ENCODE data around the gene NEK7. TPM values are rescaled to one million over a fixed set of nuclear protein-coding genes. Genes with fewer than 3 reads are reported as not detected.

The NEK7 gene
- total and polyA plus RNA-seq, 2 of the 4 experiments (the other 2 are of a cell fraction), result 89.0 to 467 TPM

GRCh38 chr1:198232940-198233675 is 76.3 kb downstream of the NEK7 start (continued):
- TF ChIP-seq MAZ (IDR thresholded peaks at IDR 0.05; ENCODE audit: borderline replicate concordance, low read depth, low read length), result no peak

- Histone ChIP-seq H3K27me3 (ENCODE audit: control insufficient read depth, insufficient read depth, low read length) (no peaks in the 10 kb centered on the region), H3K4me1 (ENCODE audit: control insufficient read depth, insufficient read depth, low read length) (peaks cover 2% of the 10 kb centered on the region; the same call in 1 of the 2 replicates), H3K56ac (ENCODE audit: extremely low read depth, insufficient read depth, low read length) (peak overlapping the region; percentile 7; the same call in 1 of the 2 replicates), H3K9me3 (ENCODE audit: control insufficient read depth, insufficient read depth, low read length) (peaks cover 3% of the 10 kb centered on the region), H3K27ac (ENCODE audit: insufficient read depth, low read length) (peak overlapping the region; percentile 77), H2BK5ac (ENCODE audit: low read depth, low read length, poor library complexity, severe bottlenecking) (peak overlapping the region; percentile 53), H3K9me1 (ENCODE audit: insufficient read depth, low read length) (no peaks in the 10 kb centered on the region), H3K4ac (ENCODE audit: low read depth, low read length) (0 out of 2 replicates have a peak overlapping the region, but pooled peaks have one; percentile 16), H2BK15ac (ENCODE audit: low read depth, low read length) (0 out of 3 replicates have a peak overlapping the region, but pooled peaks have one; percentile 15), H4K8ac (ENCODE audit: low read depth in 2 of 2, low read length in 2 of 2) (peak overlapping the region in 1 of 2 experiments; percentile 48; a peak in 2 of 4 replicates), H3K9ac (ENCODE audit: low read depth, low read length) (peak overlapping the region; percentile 54), H3K36me3 (ENCODE audit: control insufficient read depth, insufficient read depth, low read length) (peaks cover 2% of the 10 kb centered on the region), H4K91ac (ENCODE audit: insufficient read depth, low read depth, low read length) (peak overlapping the region; percentile 22; the same call in 1 of the 2 replicates), H2BK20ac (ENCODE audit: low read depth, low read length) (no peak overlapping the region), H2AK5ac (ENCODE audit: low read depth, low read length) (peak overlapping the region; percentile 33; the same call in 1 of the 2 replicates), H3K79me1 (ENCODE audit: low read depth in 1 of 2, low read length in 2 of 2) (peaks cover 37 to 51% of the 10 kb centered on the region in 2 experiments), H3K4me3 (ENCODE audit: insufficient read depth, low read depth, low read length) (peak overlapping the region; percentile 36), H4K20me1 (ENCODE audit: insufficient read depth, low read length) (no peaks in the 10 kb centered on the region), H3K18ac (ENCODE audit: low read depth, low read length) (peak overlapping the region; percentile 25), H2BK120ac (ENCODE audit: low read depth, low read length) (peak overlapping the region; percentile 7; the same call in 1 of the 2 replicates), H4K5ac (ENCODE audit: low read depth, low read length) (peak overlapping the region; percentile 72), H2AK9ac (replicated peaks; ENCODE audit: low read depth, low read length, poor library complexity) (peak overlapping the region; percentile 6), H3K4me2 (ENCODE audit: low read depth, low read length) (peak overlapping the region; percentile 92), H2AFZ (replicated peaks; ENCODE audit: low read length, poor library complexity) (no peak overlapping the region), H3K23ac (ENCODE audit: low read depth, low read length) (no peak overlapping the region), H3K14ac (replicated peaks; ENCODE audit: low read depth, low read length) (peak overlapping the region; percentile 35; the same call in 1 of the 2 replicates)
- ATAC-seq (ENCODE audit: low read depth), result peak; percentile 77
- in situ Hi-C loops (cut with MboI; ENCODE audit: low sequenced_read_pairs), result no loop called here
- CTCF ChIA-PET, result interaction anchor here (1.1 kb wide), 1 partner anchor 26 kb away, joined by 3 read pairs; no protein-coding TSS in a partner anchor
- WGBS, 2 experiments (ENCODE audit: extremely low coverage in 2 of 2, insufficient read length in 1 of 2), result 0% methylated on average over 1 of the region's 5 CpGs; no CpG with 5 or more reads in 1 of the 2 experiments
- dilution Hi-C loops (cut with HindIII; ENCODE audit: low sequenced_read_pairs, unreplicated experiment), result no loop called here
- POLR2A ChIA-PET (ENCODE audit: unreplicated experiment), result no interaction called here
- peak; percentile 70 for DNase-seq
- BruUV-seq (replicated peaks), result no TSS peak
- TF ChIP-seq FOS (IDR thresholded peaks at IDR 0.05; ENCODE audit: low read depth, low read length) (0 out of 2 replicates have a peak, but pooled peaks have one; percentile 11), CEBPB (IDR thresholded peaks at IDR 0.05; ENCODE audit: low read depth, low read length) (no peak)
- intact Hi-C loops (cut with micrococcal nuclease), result no loop called here
Measured at GRCh38 chr1:198234520-198235251, 77.9 kb downstream of the NEK7 start.
